ENCODE results near the gene FHAD1. TPM values are rescaled to one million over a fixed set of nuclear protein-coding genes. Genes with fewer than 3 reads are reported as not detected.

FHAD1 gene
- total RNA-seq, 1 donor: 0.72 TPM

GRCh38 chr1:15314328-15315281, 67.6 kb downstream of the FHAD1 start:
- no peak overlapping the region for H3K27ac ChIP-seq (ENCODE audit: low read depth, low read length)
- no peaks in the 10 kb centered on the region for H3K9me3 ChIP-seq (ENCODE audit: low read depth, low read length)
- TF ChIP-seq, protein P1, sequence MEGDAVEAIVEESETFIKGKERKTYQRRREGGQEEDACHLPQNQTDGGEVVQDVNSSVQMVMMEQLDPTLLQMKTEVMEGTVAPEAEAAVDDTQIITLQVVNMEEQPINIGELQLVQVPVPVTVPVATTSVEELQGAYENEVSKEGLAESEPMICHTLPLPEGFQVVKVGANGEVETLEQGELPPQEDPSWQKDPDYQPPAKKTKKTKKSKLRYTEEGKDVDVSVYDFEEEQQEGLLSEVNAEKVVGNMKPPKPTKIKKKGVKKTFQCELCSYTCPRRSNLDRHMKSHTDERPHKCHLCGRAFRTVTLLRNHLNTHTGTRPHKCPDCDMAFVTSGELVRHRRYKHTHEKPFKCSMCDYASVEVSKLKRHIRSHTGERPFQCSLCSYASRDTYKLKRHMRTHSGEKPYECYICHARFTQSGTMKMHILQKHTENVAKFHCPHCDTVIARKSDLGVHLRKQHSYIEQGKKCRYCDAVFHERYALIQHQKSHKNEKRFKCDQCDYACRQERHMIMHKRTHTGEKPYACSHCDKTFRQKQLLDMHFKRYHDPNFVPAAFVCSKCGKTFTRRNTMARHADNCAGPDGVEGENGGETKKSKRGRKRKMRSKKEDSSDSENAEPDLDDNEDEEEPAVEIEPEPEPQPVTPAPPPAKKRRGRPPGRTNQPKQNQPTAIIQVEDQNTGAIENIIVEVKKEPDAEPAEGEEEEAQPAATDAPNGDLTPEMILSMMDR (IDR thresholded peaks at IDR 0.05; ENCODE audit: extremely low read depth, low read depth, low read length): no peak
- no peaks in the 10 kb centered on the region for H3K79me2 ChIP-seq (ENCODE audit: insufficient read depth, low read length)
- DNase-seq (ENCODE audit: insufficient read length, low spot score, missing footprints): no peak
- H3K4me1 ChIP-seq (ENCODE audit: insufficient read depth, low read length): no peaks in the 10 kb centered on the region
- H3K4me2 ChIP-seq (ENCODE audit: insufficient read depth, low read length): no peak overlapping the region
- no peaks in the 10 kb centered on the region for H4K20me1 ChIP-seq (ENCODE audit: insufficient read depth, low read length)
- no peak overlapping the region for H3K4me3 ChIP-seq (ENCODE audit: insufficient read depth, low read length)
- H2AFZ ChIP-seq (ENCODE audit: low read length): no peak overlapping the region
- no peaks in the 10 kb centered on the region for H3K27me3 ChIP-seq (ENCODE audit: insufficient read depth, low read length)
- H3K36me3 ChIP-seq (ENCODE audit: insufficient read depth, low read length): no peaks in the 10 kb centered on the region

DNA sequence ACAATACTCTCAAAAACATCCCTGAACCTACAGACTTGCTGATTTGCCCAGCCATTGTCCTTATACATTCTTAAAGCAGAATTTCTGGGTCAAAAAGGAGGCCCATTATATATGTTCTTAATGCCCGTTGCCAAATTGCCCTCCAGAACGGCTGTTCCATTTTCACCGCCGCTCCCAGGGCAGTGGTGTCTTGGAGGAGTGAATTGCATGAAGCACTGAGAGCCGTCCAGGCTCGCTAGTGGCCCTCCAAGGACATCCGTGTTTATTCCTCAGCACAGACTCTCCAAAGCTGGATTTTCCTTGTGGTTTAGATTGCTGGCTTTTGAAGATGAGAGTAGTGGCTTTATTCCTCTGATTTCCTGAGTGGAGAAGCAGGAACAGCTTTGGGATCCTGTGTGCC, 68.8 kb downstream of the FHAD1 start:
- Histone ChIP-seq H3K27ac (ENCODE audit: low read depth, low read length) (no peak overlapping the region), H4K20me1 (ENCODE audit: insufficient read depth, low read length) (no peaks in the 10 kb centered on the region), H3K4me3 (ENCODE audit: insufficient read depth, low read length) (no peak overlapping the region), H3K9me3 (ENCODE audit: low read depth, low read length) (no peaks in the 10 kb centered on the region), H3K27me3 (ENCODE audit: insufficient read depth, low read length) (no peaks in the 10 kb centered on the region), H3K79me2 (ENCODE audit: insufficient read depth, low read length) (no peaks in the 10 kb centered on the region), H2AFZ (ENCODE audit: low read length) (no peak overlapping the region), H3K4me1 (ENCODE audit: insufficient read depth, low read length) (no peaks in the 10 kb centered on the region), H3K36me3 (ENCODE audit: insufficient read depth, low read length) (no peaks in the 10 kb centered on the region), H3K4me2 (ENCODE audit: insufficient read depth, low read length) (no peak overlapping the region)
- no peak for DNase-seq (ENCODE audit: insufficient read length, low spot score, missing footprints)
- TF ChIP-seq, protein P1 (IDR thresholded peaks at IDR 0.05; ENCODE audit: extremely low read depth, low read depth, low read length): no peak

DNA sequence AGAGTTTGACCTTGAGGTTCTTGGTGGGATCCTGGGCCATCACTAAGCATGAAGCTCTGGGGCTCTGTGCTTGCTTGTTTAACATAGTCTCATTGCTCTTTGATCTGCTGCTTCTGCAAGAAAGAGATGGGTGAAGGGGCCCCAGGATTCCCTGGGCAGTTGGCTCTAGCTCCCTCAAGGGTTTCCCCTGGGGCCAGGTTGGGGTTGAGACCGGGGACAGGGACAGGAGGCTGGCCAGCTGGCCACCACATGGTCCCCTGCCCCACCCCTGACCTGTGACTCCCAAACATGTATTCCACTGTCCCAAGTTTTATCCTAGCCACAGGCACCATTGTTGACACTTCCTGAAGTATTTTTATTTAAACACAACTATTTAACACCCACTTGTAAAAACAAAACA, 69.5 kb downstream of the FHAD1 start:
- DNase-seq (ENCODE audit: insufficient read length, low spot score, missing footprints): no peak
- no peak overlapping the region for H3K4me2 ChIP-seq (ENCODE audit: insufficient read depth, low read length)
- H3K36me3 ChIP-seq (ENCODE audit: insufficient read depth, low read length): no peaks in the 10 kb centered on the region
- no peaks in the 10 kb centered on the region for H3K4me1 ChIP-seq (ENCODE audit: insufficient read depth, low read length)
- TF ChIP-seq, protein P1 (IDR thresholded peaks at IDR 0.05; ENCODE audit: extremely low read depth, low read depth, low read length): no peak
- H3K27me3 ChIP-seq (ENCODE audit: insufficient read depth, low read length): no peaks in the 10 kb centered on the region
- H3K9me3 ChIP-seq (ENCODE audit: low read depth, low read length): no peaks in the 10 kb centered on the region
- no peaks in the 10 kb centered on the region for H3K79me2 ChIP-seq (ENCODE audit: insufficient read depth, low read length)
- H4K20me1 ChIP-seq (ENCODE audit: insufficient read depth, low read length): no peaks in the 10 kb centered on the region
- no peak overlapping the region for H2AFZ ChIP-seq (ENCODE audit: low read length)
- no peak overlapping the region for H3K27ac ChIP-seq (ENCODE audit: low read depth, low read length)
- H3K4me3 ChIP-seq (ENCODE audit: insufficient read depth, low read length): no peak overlapping the region

DNA sequence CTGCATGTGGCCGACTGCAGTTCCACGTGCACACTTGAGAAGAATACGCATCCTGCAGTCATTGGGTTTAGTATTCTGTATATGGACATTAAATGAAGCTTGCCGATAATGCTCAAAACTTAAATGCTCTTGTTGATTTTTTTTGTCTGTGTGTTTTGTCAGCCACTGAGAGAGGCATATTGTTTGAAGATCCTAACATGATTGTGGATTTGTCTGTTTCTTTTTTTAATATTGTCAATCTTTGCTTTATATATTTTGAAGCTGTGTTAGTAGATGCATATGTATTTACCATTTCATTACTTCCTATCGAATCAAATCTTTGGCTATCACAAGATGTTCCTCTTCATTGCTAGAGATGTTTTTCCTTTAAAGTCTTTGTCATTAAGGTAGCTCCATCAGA, 73.2 kb downstream of the FHAD1 start:
- Histone ChIP-seq H3K4me2 (ENCODE audit: insufficient read depth, low read length) (no peak overlapping the region), H3K4me3 (ENCODE audit: insufficient read depth, low read length) (no peak overlapping the region)
- TF ChIP-seq, protein P1 (IDR thresholded peaks at IDR 0.05; ENCODE audit: extremely low read depth, low read depth, low read length): no peak

More for the DNA sequence above, 73.2 kb downstream of the FHAD1 start:
- Histone ChIP-seq H2AFZ (ENCODE audit: low read length) (no peak overlapping the region), H4K20me1 (ENCODE audit: insufficient read depth, low read length) (no peaks in the 10 kb centered on the region), H3K36me3 (ENCODE audit: insufficient read depth, low read length) (no peaks in the 10 kb centered on the region), H3K27ac (ENCODE audit: low read depth, low read length) (no peak overlapping the region), H3K4me1 (ENCODE audit: insufficient read depth, low read length) (peaks cover 5% of the 10 kb centered on the region), H3K9me3 (ENCODE audit: low read depth, low read length) (no peaks in the 10 kb centered on the region), H3K27me3 (ENCODE audit: insufficient read depth, low read length) (no peaks in the 10 kb centered on the region), H3K79me2 (ENCODE audit: insufficient read depth, low read length) (no peaks in the 10 kb centered on the region)
- DNase-seq (ENCODE audit: insufficient read length, low spot score, missing footprints): no peak

All from osteoblast (primary cell).